IMR-90 (cell line): ENCODE results near the gene DMD. TPM values are rescaled to one million over a fixed set of nuclear protein-coding genes. Genes with fewer than 3 reads are reported as not detected.

Experiments used
- ATAC-seq: fragments of 200-7000 bp; cut with Tn5 transposase; 2 replicates; pipeline ENCODE4 v1.9.1; 2020; ENCODE audit warnings: low read depth, mild to moderate bottlenecking, moderate library complexity
- BruUV-seq: library from RNA; stranded (reverse); fragments of 400-500 nt; replicated peaks from 2 replicates; lab custom pipeline; 2021; lab: Mats Ljungman, UMichigan
- CTCF ChIA-PET: fragments of 300-600 bp; formaldehyde crosslinking; extraction: SDS; loops from one replicate; lab custom pipeline; 2021; ENCODE audit warnings: antibody characterized with exemption; lab: Yijun Ruan, JAX
- POLR2A ChIA-PET: fragments of 300-600 bp; sonication (Branson Sonifier 250); formaldehyde crosslinking; loops from one replicate; lab custom pipeline; 2022; ENCODE audit warnings: antibody characterized with exemption; ENCODE audit not compliant: unreplicated experiment; lab: Charles Lee
- DNase-seq: peaks from one replicate; pipeline ENCODE4 v3.0.0; 2013
- H2AFZ ChIP-seq: replicated peaks from 2 replicates; pipeline ENCODE3; 2013; ENCODE audit warnings: low read length, mild to moderate bottlenecking; ENCODE audit not compliant: poor library complexity
- H2AK5ac ChIP-seq: 2 replicates; pipeline ENCODE4 v1.6.1; 2013; ENCODE audit warnings: low read depth, low read length, inconsistent platforms
- H2AK9ac ChIP-seq: replicated peaks from 2 replicates; pipeline ENCODE3; 2013; ENCODE audit warnings: mild to moderate bottlenecking, low read depth, low read length, moderate library complexity; ENCODE audit not compliant: poor library complexity
- H2BK120ac ChIP-seq: 2 replicates; pipeline ENCODE4 v1.6.1; 2013; ENCODE audit warnings: low read depth, low read length, inconsistent platforms
- H2BK15ac ChIP-seq: 3 replicates; pipeline ENCODE4 v1.6.1; 2013; ENCODE audit warnings: low read depth, low read length, inconsistent platforms
- H2BK20ac ChIP-seq: 2 replicates; pipeline ENCODE4 v1.6.1; 2013; ENCODE audit warnings: low read depth, mild to moderate bottlenecking, inconsistent platforms, low read length, moderate library complexity
- H2BK5ac ChIP-seq: 2 replicates; pipeline ENCODE4 v1.6.1; 2013; ENCODE audit warnings: mild to moderate bottlenecking, low read depth, low read length, inconsistent platforms; ENCODE audit not compliant: poor library complexity, severe bottlenecking
- H3K14ac ChIP-seq: replicated peaks from 2 replicates; pipeline ENCODE4 v1.6.1; 2013; ENCODE audit warnings: low read depth, low read length, inconsistent platforms
- H3K18ac ChIP-seq: 2 replicates; pipeline ENCODE4 v1.6.1; 2013; ENCODE audit warnings: low read depth, low read length, control low read depth
- H3K23ac ChIP-seq: 2 replicates; pipeline ENCODE4 v1.6.1; 2013; ENCODE audit warnings: low read depth, low read length, inconsistent platforms
- H3K27ac ChIP-seq: 2 replicates; pipeline ENCODE4 v1.5.1; 2013; ENCODE audit warnings: mild to moderate bottlenecking, control low read depth, low read length; ENCODE audit not compliant: insufficient read depth
- H3K27me3 ChIP-seq: 2 replicates; pipeline ENCODE4 v1.6.1; 2013; ENCODE audit warnings: low read length; ENCODE audit not compliant: control insufficient read depth, insufficient read depth
- H3K36me3 ChIP-seq: 2 replicates; pipeline ENCODE4 v1.6.1; 2013; ENCODE audit warnings: low read length, mixed read lengths; ENCODE audit not compliant: control insufficient read depth, insufficient read depth
- H3K4ac ChIP-seq: 2 replicates; pipeline ENCODE4 v1.6.1; 2013; ENCODE audit warnings: low read depth, low read length, inconsistent platforms
- H3K4me1 ChIP-seq: 2 replicates; pipeline ENCODE4 v1.6.1; 2013; ENCODE audit warnings: low read length, mixed read lengths; ENCODE audit not compliant: control insufficient read depth, insufficient read depth
- H3K4me2 ChIP-seq: 2 replicates; pipeline ENCODE4 v1.6.1; 2013; ENCODE audit warnings: low read depth, mild to moderate bottlenecking, control low read depth, low read length, moderate library complexity
- H3K4me3 ChIP-seq: 2 replicates; pipeline ENCODE4 v1.5.1; 2013; ENCODE audit warnings: low read depth, mild to moderate bottlenecking, control low read depth, low read length, moderate library complexity; ENCODE audit not compliant: insufficient read depth
- H3K56ac ChIP-seq: 2 replicates; pipeline ENCODE4 v1.6.1; 2013; ENCODE audit warnings: low read length, inconsistent platforms; ENCODE audit not compliant: insufficient read depth; ENCODE audit errors: extremely low read depth
- H3K79me1 ChIP-seq, 2 experiments: 2 replicates each; pipeline ENCODE4 v1.6.1; 2013; ENCODE audit warnings: low read length in 2 of 2, inconsistent platforms in 1 of 2, low read depth in 1 of 2
- H3K9ac ChIP-seq: 2 replicates; pipeline ENCODE4 v1.6.1; 2013; ENCODE audit warnings: low read depth, low read length, control low read depth
- H3K9me1 ChIP-seq: 2 replicates; pipeline ENCODE4 v1.6.1; 2013; ENCODE audit warnings: low read length, inconsistent platforms; ENCODE audit not compliant: insufficient read depth
- H3K9me3 ChIP-seq: 2 replicates; pipeline ENCODE4 v1.6.1; 2013; ENCODE audit warnings: low read length; ENCODE audit not compliant: control insufficient read depth, insufficient read depth
- H4K20me1 ChIP-seq: 2 replicates; pipeline ENCODE4 v1.6.1; 2013; ENCODE audit warnings: low read length, inconsistent platforms; ENCODE audit not compliant: insufficient read depth
- H4K5ac ChIP-seq: 2 replicates; pipeline ENCODE4 v1.6.1; 2013; ENCODE audit warnings: mild to moderate bottlenecking, low read depth, low read length, control low read depth
- H4K8ac ChIP-seq, 2 experiments: 2 replicates each; pipeline ENCODE4 v1.6.1; 2013; ENCODE audit warnings: low read depth in 2 of 2, low read length in 2 of 2, control low read depth in 1 of 2, inconsistent platforms in 1 of 2
- H4K91ac ChIP-seq: 2 replicates; pipeline ENCODE4 v1.6.1; 2013; ENCODE audit warnings: low read depth, low read length, inconsistent platforms; ENCODE audit not compliant: insufficient read depth
- BHLHE40 ChIP-seq: fragments of 150-350 bp; IDR thresholded peaks from 2 replicates; pipeline ENCODE4 v1.6.1; 2016; ENCODE audit warnings: mild to moderate bottlenecking, low read depth, low read length
- CEBPB ChIP-seq: IDR thresholded peaks from 2 replicates; pipeline ENCODE4 v1.6.1; 2012; ENCODE audit warnings: low read depth, low read length, improper control_type of control experiment
- MXI1 ChIP-seq: IDR thresholded peaks from 2 replicates; pipeline ENCODE4 v1.6.1; 2012; ENCODE audit warnings: low read depth, mild to moderate bottlenecking, low read length, moderate library complexity, borderline replicate concordance
- NFE2L2 ChIP-seq: fragments of 150-350 bp; IDR thresholded peaks from 2 replicates; pipeline ENCODE4 v1.6.1; 2016; ENCODE audit warnings: low read depth, mild to moderate bottlenecking, low read length
- RAD21 ChIP-seq: IDR thresholded peaks from 2 replicates; pipeline ENCODE4 v1.6.1; 2012; ENCODE audit warnings: low read length, improper control_type of control experiment
- RCOR1 ChIP-seq: IDR thresholded peaks from 2 replicates; pipeline ENCODE4 v1.6.1; 2012; ENCODE audit warnings: mild to moderate bottlenecking, low read length, improper control_type of control experiment; ENCODE audit not compliant: insufficient replicate concordance
- SMC3 ChIP-seq: fragments of 150-350 bp; IDR thresholded peaks from 2 replicates; pipeline ENCODE4 v1.6.1; 2016; ENCODE audit warnings: low read depth, mild to moderate bottlenecking, antibody characterized with exemption, low read length, moderate library complexity
- USF2 ChIP-seq: fragments of 150-350 bp; IDR thresholded peaks from 2 replicates; pipeline ENCODE4 v1.6.1; 2017; ENCODE audit warnings: mild to moderate bottlenecking, antibody characterized with exemption, low read length, low read depth
- WGBS, 2 experiments: methylation state at CpG; one replicate each; pipeline versions ENCODE4 v1.1.5 to v1.1.7; 2013; ENCODE audit warnings: missing lambda C conversion rate in 2 of 2; ENCODE audit not compliant: insufficient read length in 1 of 2; ENCODE audit errors: extremely low coverage in 2 of 2; 5-methylcytosine and 5-hydroxymethylcytosine counted together
- dilution Hi-C: fragments of 300-500 bp; cut with HindIII; formaldehyde crosslinking; loops from one replicate; pipeline ENCODE4 v1.14.3; 2018; ENCODE audit warnings: low sequenced_read_pairs; ENCODE audit not compliant: unreplicated experiment
- in situ Hi-C: fragments of 300-500 bp; cut with MboI; formaldehyde crosslinking; loops from 3 replicates; pipeline ENCODE4 v1.14.3; 2019; ENCODE audit warnings: low sequenced_read_pairs, inconsistent platforms, mixed read lengths
- intact Hi-C: fragments of 100-400 bp; cut with micrococcal nuclease; formaldehyde crosslinking; loops from 2 replicates; pipeline ENCODE4 v1.10.0; 2022
- polyA plus RNA-seq, 3 experiments: library from polyadenylated mRNA; depleted of rRNA; stranded (reverse); fragments of >200 nt; gene quantifications; 2 replicates each; pipeline ENCODE4 v1.2.3, GENCODE V29; 2012; ENCODE audit warnings: low replicate concordance in 1 of 3
- total RNA-seq: library from RNA; depleted of rRNA; stranded (reverse); fragments of >200 nt; gene quantifications from 2 replicates; pipeline ENCODE4 v1.2.3, GENCODE V29; 2012
- TF ChIP-seq, protein P1 (sequence below): conservative IDR thresholded peaks from 2 replicates; pipeline ENCODE4 v1.5.1; 2012; ENCODE audit warnings: mild to moderate bottlenecking, low read depth, low read length, improper control_type of control experiment

The DMD gene
- total and polyA plus RNA-seq, 2 of the 4 experiments (the other 2 are of a cell fraction), result 6.6 to 11.8 TPM

DNA sequence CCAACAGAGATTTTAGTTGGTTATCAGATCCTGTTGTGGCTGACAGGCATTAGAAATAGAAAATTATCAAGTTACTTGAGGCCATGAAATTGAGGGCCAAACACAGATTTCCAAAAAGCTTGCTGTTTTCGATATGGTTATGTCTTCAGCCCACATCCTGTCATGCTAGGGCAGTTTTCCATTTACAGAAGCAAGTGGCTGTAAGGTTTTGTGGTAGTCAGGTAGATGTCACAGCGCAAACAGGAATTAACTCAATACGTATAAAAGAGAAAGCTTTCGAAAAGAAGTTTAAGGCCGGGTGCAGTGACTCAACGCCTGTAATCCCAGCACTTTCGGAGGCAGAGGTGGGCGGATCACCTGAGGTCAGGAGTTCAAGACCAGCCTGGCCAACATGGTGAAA lies 104.6 kb downstream of the DMD start:
- DNase-seq, result no peak
- H3K36me3 ChIP-seq, result no peaks in the 10 kb centered on the region
- H3K9ac ChIP-seq, result no peak overlapping the region
- no peak overlapping the region for H4K91ac ChIP-seq
- ChIA-PET POLR2A (interaction anchor here (0.7 kb wide), 1 partner anchor 294 kb away, joined by 10 read pairs; no protein-coding TSS in a partner anchor), CTCF (no interaction called here)
- H2AFZ ChIP-seq, result no peak overlapping the region
- no peak overlapping the region for H3K14ac ChIP-seq
- no peak overlapping the region for H2BK20ac ChIP-seq
- no peak overlapping the region for H4K8ac ChIP-seq
- no peak overlapping the region for H3K4me2 ChIP-seq
- no peak overlapping the region for H2BK120ac ChIP-seq
- H4K5ac ChIP-seq, result no peak overlapping the region
- ATAC-seq, result no peak
- BruUV-seq, result no TSS peak
- no peak for TF ChIP-seq MXI1
- TF ChIP-seq SMC3, result no peak
- no peak for TF ChIP-seq NFE2L2
- TF ChIP-seq BHLHE40, result no peak
- no peak for TF ChIP-seq RAD21
- TF ChIP-seq CEBPB, result no peak
- TF ChIP-seq USF2, result no peak
- TF ChIP-seq RCOR1, result no peak
- TF ChIP-seq, protein P1, sequence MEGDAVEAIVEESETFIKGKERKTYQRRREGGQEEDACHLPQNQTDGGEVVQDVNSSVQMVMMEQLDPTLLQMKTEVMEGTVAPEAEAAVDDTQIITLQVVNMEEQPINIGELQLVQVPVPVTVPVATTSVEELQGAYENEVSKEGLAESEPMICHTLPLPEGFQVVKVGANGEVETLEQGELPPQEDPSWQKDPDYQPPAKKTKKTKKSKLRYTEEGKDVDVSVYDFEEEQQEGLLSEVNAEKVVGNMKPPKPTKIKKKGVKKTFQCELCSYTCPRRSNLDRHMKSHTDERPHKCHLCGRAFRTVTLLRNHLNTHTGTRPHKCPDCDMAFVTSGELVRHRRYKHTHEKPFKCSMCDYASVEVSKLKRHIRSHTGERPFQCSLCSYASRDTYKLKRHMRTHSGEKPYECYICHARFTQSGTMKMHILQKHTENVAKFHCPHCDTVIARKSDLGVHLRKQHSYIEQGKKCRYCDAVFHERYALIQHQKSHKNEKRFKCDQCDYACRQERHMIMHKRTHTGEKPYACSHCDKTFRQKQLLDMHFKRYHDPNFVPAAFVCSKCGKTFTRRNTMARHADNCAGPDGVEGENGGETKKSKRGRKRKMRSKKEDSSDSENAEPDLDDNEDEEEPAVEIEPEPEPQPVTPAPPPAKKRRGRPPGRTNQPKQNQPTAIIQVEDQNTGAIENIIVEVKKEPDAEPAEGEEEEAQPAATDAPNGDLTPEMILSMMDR, result no peak
- no peak overlapping the region for H3K56ac ChIP-seq
- H3K27ac ChIP-seq, result no peak overlapping the region
- H3K79me1 ChIP-seq, result no peaks in the 10 kb centered on the region
- H4K20me1 ChIP-seq, result no peaks in the 10 kb centered on the region
- H2AK9ac ChIP-seq, result no peak overlapping the region
- no peaks in the 10 kb centered on the region for H3K9me1 ChIP-seq
- no peak overlapping the region for H3K18ac ChIP-seq
- H2BK5ac ChIP-seq, result no peak overlapping the region
- no peak overlapping the region for H3K23ac ChIP-seq
- no peak overlapping the region for H3K4me3 ChIP-seq
- H3K4ac ChIP-seq, result no peak overlapping the region
- H2BK15ac ChIP-seq, result no peak overlapping the region
- H3K9me3 ChIP-seq, result no peaks in the 10 kb centered on the region
- no peak overlapping the region for H2AK5ac ChIP-seq
- no peaks in the 10 kb centered on the region for H3K27me3 ChIP-seq
- WGBS, 2 experiments, result 93% methylated on average over 3 of the region's 8 CpGs; no CpG with 5 or more reads in 1 of the 2 experiments
- intact Hi-C loops, result no loop called here
- dilution Hi-C loops, result no loop called here
- no peaks in the 10 kb centered on the region for H3K4me1 ChIP-seq
- in situ Hi-C loops, result no loop called here
